A549 (cell line): ENCODE measurements around the gene CMIP.
"Not testable (repeated sequence)": the region's sequence is repeated elsewhere in the genome, so short reads cannot be mapped to it uniquely, and the experiment has no call there.

Experiments used
- CTCF ChIP-seq: fragments of >200 bp; sonication (Bioruptor Twin); formaldehyde crosslinking; IDR thresholded peaks from 3 replicates; pipeline ENCODE4 v1.5.1; 2016
- MYC ChIP-seq: IDR thresholded peaks from 2 replicates; pipeline ENCODE4 v1.6.1; 2012; ENCODE audit warnings: mild to moderate bottlenecking, inconsistent platforms, low read length, improper control_type of control experiment, borderline replicate concordance
- POLR2A ChIP-seq: IDR thresholded peaks from 2 replicates; pipeline ENCODE4 v1.6.1; 2012; ENCODE audit warnings: mild to moderate bottlenecking, low read length

- TF ChIP-seq MYC, CTCF, POLR2A: not testable (repeated sequence)
These were observed 39.6 kb upstream of the CMIP start for GRCh38 chr16:81405002-81405401.
